BJ (cell line): ENCODE data around the gene IFIT1. TPM values are rescaled to one million over a fixed set of nuclear protein-coding genes. Genes with fewer than 3 reads are reported as not detected.

ENCODE experiments used
- CTCF ChIA-PET: fragments of 350-600 bp; formaldehyde crosslinking; extraction: SDS; loops from one replicate; lab custom pipeline; 2021; ENCODE audit warnings: antibody characterized with exemption, inconsistent platforms; lab: Yijun Ruan, JAX
- POLR2A ChIA-PET: fragments of 300-600 bp; sonication (Branson Sonifier 250); formaldehyde crosslinking; extraction: SDS; loops from one replicate; lab custom pipeline; 2021; ENCODE audit warnings: antibody characterized with exemption; lab: Charles Lee
- DNase-seq: peaks from one replicate; pipeline ENCODE4 v3.0.0-alpha.2; 2011; ENCODE audit warnings: low read depth
- H3K27me3 ChIP-seq: 2 replicates; pipeline ENCODE4 v1.6.0; 2011; ENCODE audit warnings: low read length; ENCODE audit not compliant: control insufficient read depth, insufficient read depth
- H3K36me3 ChIP-seq: 2 replicates; pipeline ENCODE4 v1.5.1; 2011; ENCODE audit warnings: low read length; ENCODE audit not compliant: control insufficient read depth, insufficient read depth
- H3K4me3 ChIP-seq: 2 replicates; pipeline ENCODE4 v1.5.1; 2011; ENCODE audit warnings: low read depth, mild to moderate bottlenecking, control low read depth, low read length
- polyA plus RNA-seq: library from polyadenylated mRNA; depleted of rRNA; stranded (reverse); fragments of >200 nt; gene quantifications from 2 replicates; pipeline ENCODE4 v1.2.3, GENCODE V29; 2011
- TF ChIP-seq, protein P1 (sequence below): IDR thresholded peaks from 2 replicates; pipeline ENCODE4 v1.5.1; 2011; ENCODE audit warnings: low read depth, mild to moderate bottlenecking, control low read depth, inconsistent platforms, low read length, moderate library complexity; ENCODE audit not compliant: insufficient read depth

The IFIT1 gene
- polyA plus RNA-seq, 1 experiment = 25.1 TPM

DNA sequence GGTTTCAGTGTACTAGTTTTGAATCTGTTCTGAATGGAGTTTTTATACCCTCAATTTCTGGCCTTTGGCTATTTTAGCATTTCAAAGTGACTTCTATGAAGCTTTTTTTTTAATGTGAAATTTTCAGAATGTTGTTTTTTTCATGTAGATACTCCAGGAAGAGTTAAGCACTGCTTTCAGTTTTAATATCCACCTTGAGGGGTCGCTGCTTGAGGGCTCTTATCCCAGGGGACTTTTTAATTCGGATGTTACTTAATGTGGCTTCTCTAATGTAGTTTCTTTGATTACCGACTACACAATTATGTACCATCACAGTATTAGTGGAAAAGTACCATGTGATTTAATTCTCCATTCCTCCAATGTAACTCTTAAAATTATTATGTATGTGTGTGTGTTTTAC, 27.1 kb downstream of the IFIT1 start:
- H3K27me3 ChIP-seq = no peaks in the 10 kb centered on the region
- POLR2A ChIA-PET = no interaction called here

DNA sequence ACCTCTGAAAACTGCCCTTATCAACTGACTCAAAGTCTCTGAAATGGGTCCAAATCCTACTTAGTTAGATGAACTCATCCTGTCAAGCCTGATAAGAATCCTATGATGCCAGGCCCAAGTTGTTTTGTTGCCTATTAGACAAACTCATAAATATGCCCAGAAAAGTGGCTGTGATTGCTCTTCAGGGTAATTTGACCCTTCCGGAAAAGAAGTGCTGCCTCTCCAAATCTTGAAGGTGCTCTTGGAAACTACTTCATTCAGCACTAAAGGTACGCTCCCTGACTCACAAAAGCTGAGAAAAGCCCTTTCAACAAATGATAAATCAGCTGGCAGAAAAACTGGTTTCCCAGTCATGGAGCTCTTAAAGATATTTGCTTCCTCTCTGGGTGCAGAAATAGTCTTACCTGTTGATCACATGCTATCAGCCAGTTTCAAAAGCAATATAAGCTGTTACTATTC, 28.6 kb downstream of the IFIT1 start:
- no peak overlapping the region for H3K4me3 ChIP-seq
- no peak for DNase-seq
- H3K27me3 ChIP-seq = no peaks in the 10 kb centered on the region
- CTCF ChIA-PET = interaction anchor here (0.6 to 1.0 kb wide), 2 partner anchors 136 to 727 kb away, joined by 3 to 4 read pairs; no protein-coding TSS in a partner anchor
- TF ChIP-seq, protein P1, sequence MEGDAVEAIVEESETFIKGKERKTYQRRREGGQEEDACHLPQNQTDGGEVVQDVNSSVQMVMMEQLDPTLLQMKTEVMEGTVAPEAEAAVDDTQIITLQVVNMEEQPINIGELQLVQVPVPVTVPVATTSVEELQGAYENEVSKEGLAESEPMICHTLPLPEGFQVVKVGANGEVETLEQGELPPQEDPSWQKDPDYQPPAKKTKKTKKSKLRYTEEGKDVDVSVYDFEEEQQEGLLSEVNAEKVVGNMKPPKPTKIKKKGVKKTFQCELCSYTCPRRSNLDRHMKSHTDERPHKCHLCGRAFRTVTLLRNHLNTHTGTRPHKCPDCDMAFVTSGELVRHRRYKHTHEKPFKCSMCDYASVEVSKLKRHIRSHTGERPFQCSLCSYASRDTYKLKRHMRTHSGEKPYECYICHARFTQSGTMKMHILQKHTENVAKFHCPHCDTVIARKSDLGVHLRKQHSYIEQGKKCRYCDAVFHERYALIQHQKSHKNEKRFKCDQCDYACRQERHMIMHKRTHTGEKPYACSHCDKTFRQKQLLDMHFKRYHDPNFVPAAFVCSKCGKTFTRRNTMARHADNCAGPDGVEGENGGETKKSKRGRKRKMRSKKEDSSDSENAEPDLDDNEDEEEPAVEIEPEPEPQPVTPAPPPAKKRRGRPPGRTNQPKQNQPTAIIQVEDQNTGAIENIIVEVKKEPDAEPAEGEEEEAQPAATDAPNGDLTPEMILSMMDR = no peak
- POLR2A ChIA-PET = no interaction called here
- H3K36me3 ChIP-seq = no peaks in the 10 kb centered on the region

More for the DNA sequence above, 27.1 kb downstream of the IFIT1 start:
- no peaks in the 10 kb centered on the region for H3K36me3 ChIP-seq
- no peak for DNase-seq
- CTCF ChIA-PET = interaction anchor here (0.6 to 3.1 kb wide), 4 partner anchors 8 to 153 kb away, joined by 3 to 10 read pairs (median 4); no protein-coding TSS in a partner anchor
- H3K4me3 ChIP-seq = no peak overlapping the region
- TF ChIP-seq, protein P1 = peak; percentile 52

DNA sequence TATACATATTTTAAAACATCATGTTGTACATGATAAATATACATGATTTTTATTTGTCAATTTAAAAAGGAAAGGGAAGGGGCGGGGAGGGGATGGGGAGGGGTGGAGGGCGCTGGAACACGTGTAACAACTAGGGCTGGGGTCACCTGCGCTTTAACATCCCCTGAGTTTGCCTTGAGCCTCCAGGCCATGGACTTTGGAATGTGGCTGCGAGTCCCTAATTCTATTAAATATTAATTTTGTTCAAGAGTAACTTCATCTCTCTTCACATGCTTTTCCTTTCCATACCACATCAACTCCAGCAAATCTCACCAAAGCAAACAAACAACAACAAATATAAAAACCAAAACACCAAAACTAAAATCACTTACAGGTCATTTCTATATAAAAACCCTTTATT, 32.6 kb downstream of the IFIT1 start:
- CTCF ChIA-PET = interaction anchor here (0.8 to 4.2 kb wide), 4 partner anchors 10 to 140 kb away, joined by 3 to 22 read pairs (median 4); partner anchors contain the start of gene IFIT5
- DNase-seq = no peak
- H3K27me3 ChIP-seq = no peaks in the 10 kb centered on the region
- TF ChIP-seq, protein P1 = no peak
- H3K4me3 ChIP-seq = no peak overlapping the region
- POLR2A ChIA-PET = interaction anchor here (0.5 kb wide), 1 partner anchor 105 kb away, joined by 4 read pairs; no protein-coding TSS in a partner anchor
- no peaks in the 10 kb centered on the region for H3K36me3 ChIP-seq

DNA sequence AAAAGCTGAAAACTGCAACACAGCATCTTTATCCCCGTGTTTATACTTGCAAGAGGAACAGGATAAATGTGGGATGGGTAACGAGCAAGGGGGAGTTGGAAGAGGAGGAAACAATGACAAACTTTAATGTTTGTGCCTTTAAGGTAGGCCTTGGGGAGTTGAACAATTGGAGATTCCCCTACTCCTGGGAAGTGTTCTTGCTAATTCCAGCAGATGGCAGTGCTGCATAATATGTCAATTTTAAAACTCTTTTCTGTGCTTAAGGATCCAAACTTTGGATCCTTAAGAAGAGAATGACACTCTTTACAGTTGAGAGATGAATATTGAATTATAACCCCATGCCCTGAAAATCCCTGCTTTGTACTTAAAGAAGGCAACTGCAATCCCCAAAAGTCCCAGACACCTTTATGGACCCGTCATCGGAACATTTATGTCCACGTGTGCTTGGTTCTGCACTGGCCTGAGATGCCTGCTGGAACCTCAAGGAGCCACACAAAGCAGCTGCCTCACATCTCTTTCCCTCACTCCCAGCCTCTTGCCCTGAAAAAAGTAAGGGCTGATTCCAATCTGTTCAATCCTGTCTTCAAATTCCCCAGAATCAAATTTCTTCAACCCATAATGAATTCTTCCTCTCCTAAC, 33.9 kb downstream of the IFIT1 start:
- ChIA-PET CTCF (interaction anchor here (0.6 to 4.2 kb wide), 11 partner anchors 8 to 142 kb away, joined by 3 to 23 read pairs (median 3); no protein-coding TSS in a partner anchor), POLR2A (no interaction called here)
- no peaks in the 10 kb centered on the region for H3K27me3 ChIP-seq
- H3K4me3 ChIP-seq = no peak overlapping the region
- no peaks in the 10 kb centered on the region for H3K36me3 ChIP-seq
- no peak for DNase-seq
- TF ChIP-seq, protein P1 = peak; percentile 72

DNA sequence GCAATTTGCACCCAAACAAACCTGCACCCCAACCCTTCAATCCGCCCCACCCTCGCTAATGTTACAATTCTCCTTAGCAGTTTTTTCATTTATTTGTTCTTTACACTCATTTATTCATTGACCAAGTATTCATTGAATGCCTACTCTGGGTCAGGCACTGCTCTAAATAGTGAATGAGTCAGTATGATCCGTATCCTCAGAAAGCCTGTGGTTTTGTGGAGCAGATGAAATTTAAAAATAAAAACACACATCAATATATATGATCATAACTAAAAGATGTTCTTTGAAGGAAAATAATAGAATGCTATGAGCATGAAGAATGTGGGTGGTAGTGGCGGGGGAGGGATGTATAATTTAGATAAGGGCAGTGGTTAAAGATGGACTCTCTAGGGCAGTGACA, 35.2 kb downstream of the IFIT1 start:
- TF ChIP-seq, protein P1 = no peak
- peak; percentile 39 for DNase-seq
- ChIA-PET CTCF (interaction anchor here (0.6 to 4.2 kb wide), 11 partner anchors 9 to 349 kb away, joined by 3 to 23 read pairs (median 4); no protein-coding TSS in a partner anchor), POLR2A (no interaction called here)
- H3K4me3 ChIP-seq = no peak overlapping the region
- no peaks in the 10 kb centered on the region for H3K36me3 ChIP-seq
- H3K27me3 ChIP-seq = no peaks in the 10 kb centered on the region
